B cell (primary cell): Measurements from ENCODE around the gene PLEKHG4B. TPM values are rescaled to one million over a fixed set of nuclear protein-coding genes. Genes with fewer than 3 reads are reported as not detected.

Experiments
- ATAC-seq: fragments of 200-7000 bp; cut with Tn5 transposase; one replicate; pipeline ENCODE4 v1.10.0; 2021; ENCODE audit warnings: low read depth, mild to moderate bottlenecking, moderate number of reproducible peaks, moderate library complexity
- CTCF ChIA-PET: fragments of 350-600 bp; sonication (Branson Sonifier 250); formaldehyde crosslinking; loops from one replicate; lab custom pipeline; 2021; ENCODE audit warnings: antibody characterized with exemption, inconsistent platforms; lab: Charles Lee
- POLR2A ChIA-PET: fragments of 350-600 bp; sonication (Branson Sonifier 250); formaldehyde crosslinking; loops from one replicate; lab custom pipeline; 2021; ENCODE audit warnings: antibody characterized with exemption; lab: Charles Lee
- DNase-seq: peaks from one replicate; pipeline ENCODE4 v3.0.0; 2013
- H2AFZ ChIP-seq: 2 replicates; pipeline ENCODE4 v1.6.1; 2012; ENCODE audit warnings: mild to moderate bottlenecking, low read depth, low read length; ENCODE audit not compliant: insufficient read depth, poor library complexity, severe bottlenecking
- H3K27ac ChIP-seq, 2 donors: 1 replicate in 1 of 2; 2 replicates in 1 of 2; pipeline ENCODE4 v1.5.1; 2012 to 2013; ENCODE audit warnings: low read length in 2 of 2, mild to moderate bottlenecking in 2 of 2, moderate library complexity in 1 of 2
- H3K27me3 ChIP-seq, 4 experiments: fragments of 200-600 bp in 1 of 4; sonication (generic) in 1 of 4; replicated peaks in 1 of 4; 1 replicate in 2 of 4; 2 replicates in 2 of 4; pipeline versions ENCODE4 v1.6.1 to v1.7.0; 2013 to 2016; ENCODE audit warnings: low read length in 3 of 4, mild to moderate bottlenecking in 2 of 4, mixed read lengths in 1 of 4, moderate library complexity in 1 of 4; ENCODE audit not compliant: insufficient read depth in 4 of 4, control insufficient read depth in 3 of 4; ENCODE audit errors: control extremely low read depth in 1 of 4
- H3K36me3 ChIP-seq, 2 experiments: replicated peaks in 1 of 2; 1 replicate in 1 of 2; 2 replicates in 1 of 2; pipeline versions ENCODE4 v1.6.1 to v1.7.1; 2013; ENCODE audit warnings: low read length in 1 of 2; ENCODE audit not compliant: insufficient read depth in 2 of 2, control insufficient read depth in 1 of 2; ENCODE audit errors: control extremely low read depth in 1 of 2, extremely low read depth in 1 of 2
- H3K4me1 ChIP-seq, 2 donors: fragments of 200-600 bp in 1 of 2; sonication (generic) in 1 of 2; 1 replicate in 1 of 2; 2 replicates in 1 of 2; pipeline versions ENCODE4 v1.5.1 to v1.6.1; 2013 to 2017; ENCODE audit warnings: low read length in 2 of 2; ENCODE audit not compliant: control insufficient read depth in 2 of 2, insufficient read depth in 2 of 2
- H3K4me2 ChIP-seq: replicated peaks from 2 replicates; pipeline ENCODE3; 2012; ENCODE audit warnings: mild to moderate bottlenecking, low read depth, low read length; ENCODE audit not compliant: poor library complexity, severe bottlenecking
- H3K4me3 ChIP-seq, 5 experiments: fragments of 200-600 bp in 1 of 5; sonication (generic) in 1 of 5; 1 replicate in 3 of 5; 2 replicates in 2 of 5; pipeline versions ENCODE4 v1.5.1 to v1.7.0; 2011 to 2016; ENCODE audit warnings: low read length in 4 of 5, mild to moderate bottlenecking in 4 of 5, low read depth in 2 of 5, control low read depth in 1 of 5, moderate library complexity in 1 of 5; ENCODE audit not compliant: insufficient read depth in 1 of 5; ENCODE audit errors: control extremely low read depth in 1 of 5, extremely low read depth in 1 of 5
- H3K79me2 ChIP-seq: fragments of 200-600 bp; sonication (generic); one replicate; pipeline ENCODE4 v1.6.0; 2016; ENCODE audit warnings: low read length; ENCODE audit not compliant: control insufficient read depth, insufficient read depth
- H3K9ac ChIP-seq: fragments of 200-600 bp; sonication (generic); 2 replicates; pipeline ENCODE4 v1.6.1; 2017; ENCODE audit warnings: mild to moderate bottlenecking, low read length, moderate library complexity
- H3K9me3 ChIP-seq, 3 donors: one replicate each; pipeline versions ENCODE4 v1.6.1 to v1.7.1; 2013; ENCODE audit warnings: low read length in 2 of 3; ENCODE audit not compliant: control insufficient read depth in 2 of 3, insufficient read depth in 1 of 3; ENCODE audit errors: control extremely low read depth in 1 of 3
- H4K20me1 ChIP-seq: 2 replicates; pipeline ENCODE4 v1.6.0; 2012; ENCODE audit warnings: mild to moderate bottlenecking, low read length; ENCODE audit not compliant: insufficient read depth, control insufficient read depth, poor library complexity, severe bottlenecking
- H3K27ac Mint-ChIP-seq: one replicate; pipeline ENCODE4 v1.8.0; 2021; ENCODE audit warnings: mixed read lengths
- H3K27me3 Mint-ChIP-seq: one replicate; pipeline ENCODE4 v1.8.0; 2021; ENCODE audit warnings: mixed read lengths
- H3K4me1 Mint-ChIP-seq: one replicate; pipeline ENCODE4 v1.8.0; 2021; ENCODE audit warnings: mixed read lengths
- H3K4me3 Mint-ChIP-seq: one replicate; pipeline ENCODE4 v1.8.0; 2021; ENCODE audit warnings: mixed read lengths
- H3K9me3 Mint-ChIP-seq: one replicate; pipeline ENCODE4 v1.8.0; 2022; ENCODE audit warnings: mixed read lengths; ENCODE audit not compliant: insufficient read depth
- CTCF ChIP-seq: fragments of 200-600 bp; IDR thresholded peaks from one replicate; pipeline ENCODE4 v1.8.0; 2022; ENCODE audit warnings: antibody characterized with exemption, mild to moderate bottlenecking
- EZH2 ChIP-seq: IDR thresholded peaks from 2 replicates; pipeline ENCODE4 v1.6.1; 2012; ENCODE audit warnings: borderline replicate concordance, low read depth, mild to moderate bottlenecking, moderate library complexity, low read length; ENCODE audit not compliant: insufficient read depth, poor library complexity, severe bottlenecking
- WGBS: methylation state at CpG from one replicate; pipeline ENCODE4 v1.1.5; 2013; ENCODE audit warnings: missing lambda C conversion rate; ENCODE audit not compliant: insufficient coverage; 5-methylcytosine and 5-hydroxymethylcytosine counted together
- intact Hi-C: fragments of 100-400 bp; cut with micrococcal nuclease; formaldehyde crosslinking; loops from one replicate; pipeline ENCODE4 v1.10.0; 2022
- polyA plus RNA-seq: library from polyadenylated mRNA; depleted of rRNA; stranded (reverse); fragments of >200 nt; gene quantifications from 2 replicates; pipeline ENCODE4 v1.2.3, GENCODE V29; 2012
- total RNA-seq, 2 donors: library from RNA; stranded (reverse); fragments of 120-200 nt in 1 of 2; gene quantifications; 1 replicate in 1 of 2; 2 replicates in 1 of 2; pipeline versions ENCODE4 v1.2.3 to v1.2.4, GENCODE V29; 2013 to 2022

PLEKHG4B gene
- total and polyA plus RNA-seq, 2 donors (not counting 1 experiment from before 2014, with no cell fraction given): not detected

- H3K27ac Mint-ChIP-seq: no peak overlapping the region
- H3K27me3 Mint-ChIP-seq: peaks cover 9% of the 10 kb centered on the region
- no peak for TF ChIP-seq EZH2
- no peaks in the 10 kb centered on the region for H3K9me3 ChIP-seq
- no peak overlapping the region for H3K4me3 Mint-ChIP-seq
- H3K36me3 ChIP-seq: no peaks in the 10 kb centered on the region
- no peak for ATAC-seq
- intact Hi-C loops: no loop called here
- H3K4me1 ChIP-seq: no peaks in the 10 kb centered on the region
- no peaks in the 10 kb centered on the region for H4K20me1 ChIP-seq
- no peak overlapping the region for H3K4me3 ChIP-seq
- ChIA-PET CTCF (no interaction called here), POLR2A (no interaction called here)
- H3K27me3 ChIP-seq: no peaks in the 10 kb centered on the region
- no peak overlapping the region for H3K4me2 ChIP-seq
- no peaks in the 10 kb centered on the region for H3K4me1 Mint-ChIP-seq
- H3K9me3 Mint-ChIP-seq: no peaks in the 10 kb centered on the region
- 85% methylated on average over 11 of the region's 11 CpGs for WGBS
- no peak for DNase-seq
- no peak overlapping the region for H2AFZ ChIP-seq
- H3K79me2 ChIP-seq: no peaks in the 10 kb centered on the region
- no peak overlapping the region for H3K9ac ChIP-seq
- H3K27ac ChIP-seq: no peak overlapping the region
Observed at GRCh38 chr5:176296-176823, 84.4 kb downstream of the PLEKHG4B start.

- Histone ChIP-seq H3K9me3 (no peaks in the 10 kb centered on the region), H3K36me3 (no peaks in the 10 kb centered on the region), H3K27me3 (no peaks in the 10 kb centered on the region), H3K9ac (no peak overlapping the region), H4K20me1 (no peaks in the 10 kb centered on the region), H3K4me2 (no peak overlapping the region), H3K4me3 (no peak overlapping the region), H3K4me1 (no peaks in the 10 kb centered on the region), H3K27ac (no peak overlapping the region), H2AFZ (no peak overlapping the region), H3K79me2 (no peaks in the 10 kb centered on the region)
- H3K27ac Mint-ChIP-seq: no peak overlapping the region
- ATAC-seq (no peak), DNase-seq (no peak)
- H3K4me1 Mint-ChIP-seq: no peaks in the 10 kb centered on the region
- POLR2A ChIA-PET: no interaction called here
- CTCF ChIA-PET: interaction anchor here (1.4 kb wide), 1 partner anchor 10 kb away, joined by 3 read pairs; no protein-coding TSS in a partner anchor
- peaks cover 5% of the 10 kb centered on the region for H3K27me3 Mint-ChIP-seq
- intact Hi-C loops: no loop called here
- TF ChIP-seq CTCF: no peak
- H3K4me3 Mint-ChIP-seq: no peak overlapping the region
- WGBS: 94% methylated on average over 2 of the region's 5 CpGs
- no peaks in the 10 kb centered on the region for H3K9me3 Mint-ChIP-seq
Observed at GRCh38 chr5:178110-178509, 86.1 kb downstream of the PLEKHG4B start.
